GM12878 (cell line): ENCODE data around the gene SF3B4. TPM values are rescaled to one million over a fixed set of nuclear protein-coding genes. Genes with fewer than 3 reads are reported as not detected.

Experiments
- CHD4 ChIP-seq: fragments of 200-600 bp; sonication (generic); IDR thresholded peaks from 2 replicates; pipeline ENCODE4 v1.6.1; 2016; ENCODE audit warnings: mild to moderate bottlenecking
- CTCF ChIP-seq, 3 experiments: IDR thresholded peaks in 2 of 3; conservative IDR thresholded peaks in 1 of 3; 2 replicates each; pipeline ENCODE4 v1.5.1; 2011; ENCODE audit warnings: low read depth in 3 of 3, low read length in 3 of 3, mild to moderate bottlenecking in 3 of 3, control low read depth in 2 of 3, moderate library complexity in 2 of 3, inconsistent platforms in 1 of 3, mixed read lengths in 1 of 3; ENCODE audit not compliant: control insufficient read depth in 2 of 3, insufficient read depth in 1 of 3; ENCODE audit errors: extremely low read depth in 1 of 3
- GATAD2B ChIP-seq: fragments of 450-650 bp; conservative IDR thresholded peaks from 2 replicates; pipeline ENCODE4 v1.6.1; 2017; ENCODE audit warnings: low read depth, mild to moderate bottlenecking, moderate library complexity
- HDAC2 ChIP-seq: fragments of 200-600 bp; sonication (generic); IDR thresholded peaks from 2 replicates; pipeline ENCODE4 v1.6.1; 2017
- MEF2A ChIP-seq: IDR thresholded peaks from 2 replicates; pipeline ENCODE4 v1.6.1; 2011; ENCODE audit warnings: low read depth, mild to moderate bottlenecking, low read length, moderate library complexity; ENCODE audit not compliant: insufficient read depth
- MXI1 ChIP-seq: fragments of 150-350 bp; IDR thresholded peaks from 2 replicates; pipeline ENCODE4 v1.6.1; 2011; ENCODE audit warnings: low read depth, mild to moderate bottlenecking, inconsistent platforms, low read length, improper control_type of control experiment
- PML ChIP-seq: IDR thresholded peaks from 2 replicates; pipeline ENCODE4 v1.6.1; 2012; ENCODE audit warnings: low read length, inconsistent platforms
- POLR2AphosphoS2 ChIP-seq: IDR thresholded peaks from 2 replicates; pipeline ENCODE4 v1.6.1; 2011; ENCODE audit warnings: low read depth, mild to moderate bottlenecking, low read length, improper control_type of control experiment, moderate library complexity
- SIN3A ChIP-seq: IDR thresholded peaks from 2 replicates; pipeline ENCODE4 v1.6.1; 2012; ENCODE audit warnings: low read depth, low read length, improper control_type of control experiment
- SUPT20H ChIP-seq: IDR thresholded peaks from 2 replicates; pipeline ENCODE4 v1.6.1; 2011; ENCODE audit warnings: low read depth, mild to moderate bottlenecking, low read length, moderate library complexity, borderline replicate concordance; ENCODE audit not compliant: control insufficient read depth
- TAF1 ChIP-seq: IDR thresholded peaks from 2 replicates; pipeline ENCODE4 v1.6.1; 2011; ENCODE audit warnings: mild to moderate bottlenecking, low read depth, low read length, borderline replicate concordance
- YBX1 ChIP-seq: fragments of 450-650 bp; IDR thresholded peaks from 2 replicates; pipeline ENCODE4 v1.6.1; 2016; ENCODE audit warnings: antibody characterized with exemption
- ZBTB11 ChIP-seq: fragments of 450-650 bp; formaldehyde crosslinking; IDR thresholded peaks from 2 replicates; pipeline ENCODE4 v1.5.0; 2022; ENCODE audit warnings: mild to moderate bottlenecking, missing genetic modification characterization
- ZBTB33 ChIP-seq: fragments of 450-650 bp; IDR thresholded peaks from 2 replicates; pipeline ENCODE4 v1.6.1; 2017; ENCODE audit warnings: mild to moderate bottlenecking
- polyA plus RNA-seq, 11 experiments: library from polyadenylated mRNA; depleted of rRNA in 4 of 11; unstranded in 6 of 11; stranded (reverse) in 5 of 11; fragments of >200 nt; fragmentation: Nextera tagmentation in 4 of 11; fragmentation: Illumina TruSeq in 1 of 11; extraction: Ambion mirVana in 4 of 11; extraction: Trizol in 1 of 11; gene quantifications; 1 replicate in 1 of 11; 2 replicates in 10 of 11; pipeline versions ENCODE4 v1.2.1 to v1.2.3, GENCODE V29; 2011 to 2016; ENCODE audit warnings: inconsistent platforms in 2 of 11, missing spikeins in 2 of 11, low read depth in 1 of 11
- total RNA-seq, 4 experiments: library from RNA; depleted of rRNA in 3 of 4; stranded (reverse); fragments of >200 nt in 3 of 4; fragmentation: Illumina TruSeq in 1 of 4; extraction: Trizol in 1 of 4; gene quantifications; 2 replicates each; pipeline versions ENCODE4 v1.2.1 to v1.2.3, GENCODE V29; 2013 to 2021
- TF ChIP-seq, protein P1 (sequence below): IDR thresholded peaks from 2 replicates; pipeline ENCODE4 v1.6.1; 2012; ENCODE audit warnings: low read depth, low read length, improper control_type of control experiment
- TF ChIP-seq, protein P2 (sequence below): fragments of 450-650 bp; IDR thresholded peaks from 2 replicates; pipeline ENCODE4 v1.6.1; 2016; ENCODE audit warnings: mild to moderate bottlenecking
- TF ChIP-seq, protein P3 (sequence below): fragments of 450-650 bp; IDR thresholded peaks from 2 replicates; pipeline ENCODE4 v1.6.1; 2018; ENCODE audit warnings: borderline replicate concordance, mild to moderate bottlenecking; ENCODE audit not compliant: partially characterized antibody

The SF3B4 gene
- total and polyA plus RNA-seq, 10 of the 15 experiments (the other 5 are each of a cell fraction or from before 2014, with no cell fraction given) = 1.9 to 146 (median 27.5) TPM

DNA sequence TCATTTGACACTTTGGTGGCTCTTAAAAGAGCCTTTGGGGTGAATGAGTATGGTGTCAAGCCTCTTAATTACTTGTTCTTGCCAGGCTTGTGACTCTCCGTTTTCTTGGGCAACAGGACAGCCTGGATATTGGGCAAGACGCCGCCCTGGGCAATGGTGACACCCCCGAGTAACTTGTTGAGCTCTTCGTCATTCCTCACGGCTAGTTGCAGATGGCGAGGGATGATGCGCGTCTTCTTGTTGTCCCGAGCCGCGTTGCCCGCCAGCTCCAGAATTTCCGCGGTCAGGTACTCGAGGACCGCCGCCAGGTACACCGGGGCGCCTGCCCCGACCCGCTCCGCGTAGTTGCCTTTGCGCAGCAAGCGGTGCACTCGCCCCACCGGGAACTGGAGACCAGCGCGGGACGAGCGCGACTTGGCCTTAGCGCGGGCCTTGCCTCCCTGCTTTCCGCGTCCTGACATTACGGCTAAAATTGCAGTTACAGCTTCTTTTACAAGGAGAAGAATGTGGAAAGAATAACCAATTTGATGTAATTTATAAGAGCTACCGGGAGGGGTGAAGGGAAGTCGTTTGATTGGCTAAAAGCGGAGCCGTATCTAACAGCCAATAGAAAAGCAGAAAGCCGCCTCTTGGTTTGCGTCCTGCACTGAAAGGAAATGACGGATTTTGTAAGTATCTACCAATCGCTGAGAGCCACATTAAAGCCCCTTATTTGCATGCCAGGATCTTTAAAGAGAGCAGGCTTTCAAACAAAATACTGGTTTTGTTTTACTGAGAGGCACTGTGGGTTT is 40.0 kb downstream of the SF3B4 start (continued):
- TF ChIP-seq CTCF (IDR thresholded peaks at IDR 0.05 in 2 of 3, conservative IDR thresholded peaks at IDR 0.05 in 1 of 3; ENCODE audit: control insufficient read depth in 2 of 3, extremely low read depth in 1 of 3, insufficient read depth in 1 of 3, low read depth in 3 of 3, low read length in 3 of 3) = no peak
- no peak; the same call in 1 of the 2 replicates for TF ChIP-seq TAF1
- TF ChIP-seq POLR2AphosphoS2 = peak; percentile 95
- TF ChIP-seq CHD4 = no peak
- TF ChIP-seq ZBTB33 = 0 out of 2 replicates have a peak, but pooled peaks have one; percentile 26
- no peak for TF ChIP-seq YBX1
- TF ChIP-seq GATAD2B = peak; percentile 65; the same call in 1 of the 2 replicates
- no peak for TF ChIP-seq SUPT20H
- TF ChIP-seq, protein P1, sequence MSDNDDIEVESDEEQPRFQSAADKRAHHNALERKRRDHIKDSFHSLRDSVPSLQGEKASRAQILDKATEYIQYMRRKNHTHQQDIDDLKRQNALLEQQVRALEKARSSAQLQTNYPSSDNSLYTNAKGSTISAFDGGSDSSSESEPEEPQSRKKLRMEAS = no peak
- TF ChIP-seq, protein P2, sequence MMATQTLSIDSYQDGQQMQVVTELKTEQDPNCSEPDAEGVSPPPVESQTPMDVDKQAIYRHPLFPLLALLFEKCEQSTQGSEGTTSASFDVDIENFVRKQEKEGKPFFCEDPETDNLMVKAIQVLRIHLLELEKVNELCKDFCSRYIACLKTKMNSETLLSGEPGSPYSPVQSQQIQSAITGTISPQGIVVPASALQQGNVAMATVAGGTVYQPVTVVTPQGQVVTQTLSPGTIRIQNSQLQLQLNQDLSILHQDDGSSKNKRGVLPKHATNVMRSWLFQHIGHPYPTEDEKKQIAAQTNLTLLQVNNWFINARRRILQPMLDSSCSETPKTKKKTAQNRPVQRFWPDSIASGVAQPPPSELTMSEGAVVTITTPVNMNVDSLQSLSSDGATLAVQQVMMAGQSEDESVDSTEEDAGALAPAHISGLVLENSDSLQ = no peak
- no peak; the same call in 1 of the 2 replicates for TF ChIP-seq ZBTB11 (CRISPR knock-in tag)
- TF ChIP-seq MXI1 = peak; percentile 36; the same call in 1 of the 2 replicates
- TF ChIP-seq MEF2A = no peak
- TF ChIP-seq PML = no peak; the same call in 1 of the 2 replicates
- TF ChIP-seq HDAC2 = no peak
- TF ChIP-seq, protein P3, sequence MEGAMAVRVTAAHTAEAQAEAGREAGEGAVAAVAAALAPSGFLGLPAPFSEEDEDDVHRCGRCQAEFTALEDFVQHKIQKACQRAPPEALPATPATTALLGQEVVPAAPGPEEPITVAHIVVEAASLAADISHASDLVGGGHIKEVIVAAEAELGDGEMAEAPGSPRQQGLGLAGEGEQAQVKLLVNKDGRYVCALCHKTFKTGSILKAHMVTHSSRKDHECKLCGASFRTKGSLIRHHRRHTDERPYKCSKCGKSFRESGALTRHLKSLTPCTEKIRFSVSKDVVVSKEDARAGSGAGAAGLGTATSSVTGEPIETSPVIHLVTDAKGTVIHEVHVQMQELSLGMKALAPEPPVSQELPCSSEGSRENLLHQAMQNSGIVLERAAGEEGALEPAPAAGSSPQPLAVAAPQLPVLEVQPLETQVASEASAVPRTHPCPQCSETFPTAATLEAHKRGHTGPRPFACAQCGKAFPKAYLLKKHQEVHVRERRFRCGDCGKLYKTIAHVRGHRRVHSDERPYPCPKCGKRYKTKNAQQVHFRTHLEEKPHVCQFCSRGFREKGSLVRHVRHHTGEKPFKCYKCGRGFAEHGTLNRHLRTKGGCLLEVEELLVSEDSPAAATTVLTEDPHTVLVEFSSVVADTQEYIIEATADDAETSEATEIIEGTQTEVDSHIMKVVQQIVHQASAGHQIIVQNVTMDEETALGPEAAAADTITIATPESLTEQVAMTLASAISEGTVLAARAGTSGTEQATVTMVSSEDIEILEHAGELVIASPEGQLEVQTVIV = no peak
- 0 out of 2 replicates have a peak, but pooled peaks have one; percentile 59 for TF ChIP-seq SIN3A
